Parathyroid adenoma (tissue), 2 donors: ENCODE data around the gene KCNH1.

Experiments
- H2AFZ ChIP-seq: fragments of 300-600 bp; sonication (generic); one replicate; pipeline ENCODE4 v1.7.0; 2017; ENCODE audit warnings: antibody characterized with exemption, mild to moderate bottlenecking
- H3K27ac ChIP-seq: fragments of 300-600 bp; sonication (generic); one replicate; pipeline ENCODE4 v1.7.0; 2017
- H3K27me3 ChIP-seq: fragments of 300-600 bp; sonication (generic); one replicate; pipeline ENCODE4 v1.7.0; 2017; ENCODE audit warnings: low read length; ENCODE audit not compliant: control insufficient read depth, insufficient read depth
- H3K36me3 ChIP-seq: fragments of 300-600 bp; sonication (generic); one replicate; pipeline ENCODE4 v1.7.0; 2017; ENCODE audit warnings: low read length; ENCODE audit not compliant: control insufficient read depth, insufficient read depth
- H3K4me1 ChIP-seq: fragments of 300-600 bp; sonication (generic); one replicate; pipeline ENCODE4 v1.7.0; 2017; ENCODE audit warnings: control low read depth
- H3K4me2 ChIP-seq: fragments of 300-600 bp; sonication (generic); one replicate; pipeline ENCODE4 v1.7.0; 2017; ENCODE audit warnings: low read length
- H3K4me3 ChIP-seq: fragments of 300-600 bp; sonication (generic); one replicate; pipeline ENCODE4 v1.7.0; 2017; ENCODE audit warnings: low read depth, low read length
- H3K79me2 ChIP-seq: fragments of 300-600 bp; sonication (generic); one replicate; pipeline ENCODE4 v1.7.0; 2017; ENCODE audit warnings: control low read depth
- H3K9ac ChIP-seq: fragments of 300-600 bp; sonication (generic); one replicate; pipeline ENCODE4 v1.7.0; 2017; ENCODE audit warnings: mild to moderate bottlenecking
- H3K9me3 ChIP-seq: fragments of 300-600 bp; sonication (generic); one replicate; pipeline ENCODE4 v1.7.0; 2017; ENCODE audit warnings: low read length; ENCODE audit not compliant: control insufficient read depth
- CTCF ChIP-seq: fragments of 300-600 bp; sonication (generic); IDR thresholded peaks from one replicate; pipeline ENCODE4 v1.7.0; 2017; ENCODE audit warnings: antibody characterized with exemption, mild to moderate bottlenecking
- donor health status: primary hyperparathyroidism.

KCNH1 gene

GRCh38 chr1:211035821-211036380 is 98.0 kb downstream of the KCNH1 start:
- TF ChIP-seq CTCF, result no peak
- Histone ChIP-seq H3K9ac (no peak overlapping the region), H3K79me2 (no peaks in the 10 kb centered on the region), H3K4me3 (no peak overlapping the region), H3K4me1 (no peaks in the 10 kb centered on the region), H3K36me3 (no peaks in the 10 kb centered on the region), H2AFZ (no peak overlapping the region), H3K27me3 (no peaks in the 10 kb centered on the region), H3K4me2 (no peak overlapping the region), H3K27ac (no peak overlapping the region), H3K9me3 (no peaks in the 10 kb centered on the region)

GRCh38 chr1:211033921-211034525 is 99.9 kb downstream of the KCNH1 start:
- H3K27me3 ChIP-seq, result no peaks in the 10 kb centered on the region
- no peak overlapping the region for H3K4me2 ChIP-seq
- H3K9me3 ChIP-seq, result no peaks in the 10 kb centered on the region
- no peaks in the 10 kb centered on the region for H3K36me3 ChIP-seq
- H3K27ac ChIP-seq, result no peak overlapping the region
- no peaks in the 10 kb centered on the region for H3K79me2 ChIP-seq
- H3K4me3 ChIP-seq, result no peak overlapping the region
- no peak overlapping the region for H3K9ac ChIP-seq
- no peak overlapping the region for H2AFZ ChIP-seq
- TF ChIP-seq CTCF, result no peak
- H3K4me1 ChIP-seq, result no peaks in the 10 kb centered on the region

GRCh38 chr1:211024901-211025300 is 109.0 kb downstream of the KCNH1 start:
- Histone ChIP-seq H3K27me3 (no peaks in the 10 kb centered on the region), H3K9ac (no peak overlapping the region), H3K4me3 (no peak overlapping the region), H3K4me2 (no peak overlapping the region), H3K4me1 (no peaks in the 10 kb centered on the region), H3K36me3 (no peaks in the 10 kb centered on the region), H3K9me3 (no peaks in the 10 kb centered on the region), H2AFZ (no peak overlapping the region), H3K79me2 (no peaks in the 10 kb centered on the region), H3K27ac (no peak overlapping the region)
- no peak for TF ChIP-seq CTCF

GRCh38 chr1:211019266-211019665 is 114.7 kb downstream of the KCNH1 start:
- H2AFZ ChIP-seq, result no peak overlapping the region
- H3K36me3 ChIP-seq, result no peaks in the 10 kb centered on the region
- H3K27me3 ChIP-seq, result no peaks in the 10 kb centered on the region
- no peaks in the 10 kb centered on the region for H3K79me2 ChIP-seq
- no peak overlapping the region for H3K4me2 ChIP-seq
- H3K27ac ChIP-seq, result no peak overlapping the region
- H3K4me3 ChIP-seq, result no peak overlapping the region
- H3K9me3 ChIP-seq, result no peaks in the 10 kb centered on the region
- TF ChIP-seq CTCF, result no peak
- H3K4me1 ChIP-seq, result no peaks in the 10 kb centered on the region
- H3K9ac ChIP-seq, result no peak overlapping the region

GRCh38 chr1:211018690-211019089 is 115.3 kb downstream of the KCNH1 start:
- no peak overlapping the region for H3K9ac ChIP-seq
- no peaks in the 10 kb centered on the region for H3K4me1 ChIP-seq
- H3K79me2 ChIP-seq, result no peaks in the 10 kb centered on the region
- no peaks in the 10 kb centered on the region for H3K9me3 ChIP-seq
- no peaks in the 10 kb centered on the region for H3K27me3 ChIP-seq
- H3K27ac ChIP-seq, result no peak overlapping the region
- no peak overlapping the region for H3K4me3 ChIP-seq
- no peak for TF ChIP-seq CTCF
- H3K4me2 ChIP-seq, result no peak overlapping the region
- no peak overlapping the region for H2AFZ ChIP-seq
- no peaks in the 10 kb centered on the region for H3K36me3 ChIP-seq
